Right lobe of liver (tissue), 6 donors: Measurements from ENCODE around the gene CEP85. TPM values are rescaled to one million over a fixed set of nuclear protein-coding genes. Genes with fewer than 3 reads are reported as not detected.
A peak's percentile ranks its signal among the peaks of the same experiment; 100 is the strongest.

Experiments used
- ATAC-seq, 4 donors: fragments of 200-7000 bp; cut with Tn5 transposase; one replicate each; pipeline ENCODE4 v1.9.1; 2020; ENCODE audit warnings: mild to moderate bottlenecking in 4 of 4, moderate library complexity in 4 of 4
- DNase-seq, 3 donors: peaks; one replicate each; pipeline ENCODE4 v3.0.0-alpha.2; 2020
- H3K27ac ChIP-seq, 3 donors: fragments of 200-600 bp; one replicate each; pipeline ENCODE4 v1.8.0; 2022
- H3K27me3 ChIP-seq, 2 donors: fragments of 200-600 bp; one replicate each; pipeline ENCODE4 v1.8.0; 2022
- H3K36me3 ChIP-seq, 4 donors: fragments of 200-600 bp; sonication (generic) in 1 of 4; one replicate each; pipeline versions ENCODE4 v1.5.1 to v1.8.0; 2017 to 2022; ENCODE audit warnings: control low read depth in 1 of 4
- H3K4me1 ChIP-seq, 4 donors: fragments of 200-600 bp; sonication (generic) in 1 of 4; one replicate each; pipeline versions ENCODE4 v1.5.1 to v1.8.0; 2017 to 2022; ENCODE audit warnings: control low read depth in 1 of 4
- H3K4me3 ChIP-seq, 3 donors: fragments of 200-600 bp; one replicate each; pipeline ENCODE4 v1.8.0; 2022
- H3K9me3 ChIP-seq, 4 donors: fragments of 200-600 bp; sonication (generic) in 1 of 4; one replicate each; pipeline versions ENCODE4 v1.5.1 to v1.8.0; 2017 to 2022; ENCODE audit warnings: control low read depth in 1 of 4
- CTCF ChIP-seq, 4 donors: fragments of 200-600 bp in 3 of 4; fragments of 450-650 bp in 1 of 4; IDR thresholded peaks; one replicate each; pipeline versions ENCODE4 v1.5.1 to v1.8.0; 2016 to 2022; ENCODE audit warnings: antibody characterized with exemption in 4 of 4, mild to moderate bottlenecking in 2 of 4
- POLR2A ChIP-seq: fragments of 450-650 bp; IDR thresholded peaks from one replicate; pipeline ENCODE4 v1.6.1; 2017; ENCODE audit warnings: antibody characterized with exemption, mild to moderate bottlenecking
- WGBS: methylation state at CpG from one replicate; pipeline ENCODE4 v1.1.6; 2018; ENCODE audit warnings: low coverage, low lambda C conversion rate; ENCODE audit not compliant: insufficient coverage; ENCODE audit errors: missing lambda C conversion rate; 5-methylcytosine and 5-hydroxymethylcytosine counted together
- intact Hi-C, 2 donors: fragments of 100-400 bp; cut with DNase I; formaldehyde crosslinking; loops; one replicate each; pipeline versions ENCODE4 v1.11.2 to v1.14.1; 2022
- total RNA-seq, 6 experiments: library from RNA; depleted of rRNA in 2 of 6; stranded (reverse); fragments of >200 nt in 2 of 6; fragmentation: NEBNext Ultra II Directional in 3 of 6; extraction: Animal tissue kit (Norgen Biotek cat#: 25700) in 3 of 6; gene quantifications; one replicate each; pipeline versions ENCODE4 v1.1.0 to v1.2.4, GENCODE V29; 2016 to 2023
- donor health status: DM: no; HTN: yes; CAD: no.
- donor health status: DM: no; HTN: no; CAD: no.
- donor health status: DM: no; HTN: no; CAD: no.
- donor health status: DM: no; HTN: yes; CAD: no.
- donor health status: DM: no; HTN: yes; CAD: no.

Gene CEP85
- total RNA-seq, 6 experiments from 2014 or later: 5.2 to 7.8 (median 5.8) TPM

GRCh38 chr1:26296340-26297056, 62.5 kb downstream of the CEP85 start:
- no peak for ATAC-seq
- no peaks in the 10 kb centered on the region for H3K4me1 ChIP-seq
- no peaks in the 10 kb centered on the region for H3K9me3 ChIP-seq
- intact Hi-C loops: loop anchor here in 1 of 2 donors (10.0 kb wide), 1 partner anchor 68 kb away; no protein-coding TSS in a partner anchor
- no peaks in the 10 kb centered on the region for H3K36me3 ChIP-seq
- TF ChIP-seq CTCF (IDR thresholded peaks at IDR 0.05) (no peak), POLR2A (no peak)
- H3K4me3 ChIP-seq: no peak overlapping the region
- no peak for DNase-seq
- no peak overlapping the region for H3K27ac ChIP-seq
- no peaks in the 10 kb centered on the region for H3K27me3 ChIP-seq
- WGBS: 53% methylated on average over 4 of the region's 16 CpGs

- Histone ChIP-seq H3K27ac (no peak overlapping the region), H3K9me3 (no peaks in the 10 kb centered on the region), H3K4me3 (no peak overlapping the region), H3K27me3 (no peaks in the 10 kb centered on the region), H3K4me1 (no peaks in the 10 kb centered on the region), H3K36me3 (no peaks in the 10 kb centered on the region)
- DNase-seq (no peak), ATAC-seq (peak in 1 of 4 donors; percentile 16)
- WGBS: no CpG with 5 or more reads among the region's 12 CpGs
- TF ChIP-seq CTCF (IDR thresholded peaks at IDR 0.05) (no peak), POLR2A (no peak)
- intact Hi-C loops: loop anchor here in 1 of 2 donors (10.0 kb wide), 1 partner anchor 68 kb away; no protein-coding TSS in a partner anchor
These were observed 63.2 kb downstream of the CEP85 start for GRCh38 chr1:26297057-26297790.

- 53% methylated on average over 3 of the region's 6 CpGs for WGBS
- no peak for ATAC-seq
These were observed 63.8 kb downstream of the CEP85 start for GRCh38 chr1:26297791-26298124.

More at GRCh38 chr1:26297791-26298124, 63.8 kb downstream of the CEP85 start:
- Histone ChIP-seq H3K4me3 (no peak overlapping the region), H3K9me3 (no peaks in the 10 kb centered on the region), H3K36me3 (no peaks in the 10 kb centered on the region), H3K4me1 (no peaks in the 10 kb centered on the region), H3K27me3 (no peaks in the 10 kb centered on the region), H3K27ac (no peak overlapping the region)
- intact Hi-C loops: loop anchor here in 1 of 2 donors (10.0 kb wide), 1 partner anchor 67 kb away; no protein-coding TSS in a partner anchor
- no peak for DNase-seq
- TF ChIP-seq CTCF (IDR thresholded peaks at IDR 0.05) (no peak), POLR2A (no peak)
